Measurements from ENCODE around the gene FCHO1.
"Not testable (repeated sequence)": the region's sequence is repeated elsewhere in the genome, so short reads cannot be mapped to it uniquely, and the experiment has no call there.

FCHO1 gene

DNA sequence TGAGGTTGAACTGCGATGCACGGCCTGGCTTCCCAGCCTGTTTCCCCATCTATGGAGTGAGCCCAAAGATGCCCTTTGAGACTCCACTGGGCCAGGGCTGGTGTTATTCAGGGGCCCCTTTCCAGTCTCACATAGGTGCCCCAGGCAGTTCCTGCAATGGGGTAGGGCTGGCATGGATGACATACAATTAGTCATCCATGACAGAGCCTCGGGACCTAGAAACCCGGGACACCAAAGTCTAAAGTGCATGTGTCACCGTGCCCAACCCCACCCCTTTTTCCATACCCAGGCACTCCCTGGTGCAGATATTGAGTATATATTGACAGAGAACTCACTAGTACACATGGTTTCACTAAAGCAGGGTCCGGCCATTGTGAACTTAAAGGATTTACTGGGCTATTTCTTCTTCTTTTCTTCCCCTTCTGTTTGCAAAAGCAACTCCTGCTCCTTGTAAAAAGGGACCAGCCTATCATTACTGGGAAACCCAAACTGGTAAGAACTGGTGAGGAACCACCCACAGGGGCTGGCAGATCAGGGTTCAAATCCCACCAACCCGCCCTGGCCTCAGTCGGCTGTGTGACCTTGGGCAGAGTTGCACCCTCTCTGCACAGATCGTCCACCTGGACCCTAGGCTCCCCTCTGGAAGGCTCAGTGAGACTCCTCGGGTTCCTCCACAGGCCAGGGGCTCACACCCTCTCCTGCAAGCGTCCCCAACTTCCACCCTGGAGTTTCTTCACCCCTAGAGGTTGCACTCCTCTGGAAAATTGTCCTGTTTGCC, 46.3 kb downstream of the FCHO1 start:
- DNase-seq (ENCODE audit: low read depth): no peak
- no peak overlapping the region for H3K4me3 ChIP-seq (ENCODE audit: control insufficient read depth, low read depth, low read length)
- TF ChIP-seq, protein P1, sequence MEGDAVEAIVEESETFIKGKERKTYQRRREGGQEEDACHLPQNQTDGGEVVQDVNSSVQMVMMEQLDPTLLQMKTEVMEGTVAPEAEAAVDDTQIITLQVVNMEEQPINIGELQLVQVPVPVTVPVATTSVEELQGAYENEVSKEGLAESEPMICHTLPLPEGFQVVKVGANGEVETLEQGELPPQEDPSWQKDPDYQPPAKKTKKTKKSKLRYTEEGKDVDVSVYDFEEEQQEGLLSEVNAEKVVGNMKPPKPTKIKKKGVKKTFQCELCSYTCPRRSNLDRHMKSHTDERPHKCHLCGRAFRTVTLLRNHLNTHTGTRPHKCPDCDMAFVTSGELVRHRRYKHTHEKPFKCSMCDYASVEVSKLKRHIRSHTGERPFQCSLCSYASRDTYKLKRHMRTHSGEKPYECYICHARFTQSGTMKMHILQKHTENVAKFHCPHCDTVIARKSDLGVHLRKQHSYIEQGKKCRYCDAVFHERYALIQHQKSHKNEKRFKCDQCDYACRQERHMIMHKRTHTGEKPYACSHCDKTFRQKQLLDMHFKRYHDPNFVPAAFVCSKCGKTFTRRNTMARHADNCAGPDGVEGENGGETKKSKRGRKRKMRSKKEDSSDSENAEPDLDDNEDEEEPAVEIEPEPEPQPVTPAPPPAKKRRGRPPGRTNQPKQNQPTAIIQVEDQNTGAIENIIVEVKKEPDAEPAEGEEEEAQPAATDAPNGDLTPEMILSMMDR (IDR thresholded peaks at IDR 0.05; ENCODE audit: control insufficient read depth, insufficient read depth, low read depth, low read length, missing control alignments): no peak

DNA sequence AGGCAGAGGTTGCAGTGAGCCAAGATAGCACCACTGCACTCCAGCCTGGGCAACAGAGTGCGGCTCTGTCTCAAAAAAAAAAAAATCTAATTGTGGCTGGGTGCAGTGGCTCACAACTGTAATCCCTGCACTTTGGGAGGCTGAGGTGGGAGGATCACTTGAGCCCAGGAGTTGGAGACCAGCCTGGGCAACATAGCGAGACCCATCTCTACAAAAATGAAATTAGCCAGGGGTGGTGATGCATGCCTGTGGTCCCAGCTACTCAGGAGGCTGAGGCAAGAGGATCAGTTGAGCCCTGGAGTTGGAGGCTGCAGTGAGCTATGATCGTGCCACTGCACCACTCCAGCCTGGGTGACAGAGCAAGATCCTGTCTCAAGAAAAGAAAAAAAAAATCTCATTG, 47.3 kb downstream of the FCHO1 start:
- not testable (repeated sequence) for DNase-seq (ENCODE audit: low read depth); H3K4me3 ChIP-seq (ENCODE audit: control insufficient read depth, low read depth, low read length)

DNA sequence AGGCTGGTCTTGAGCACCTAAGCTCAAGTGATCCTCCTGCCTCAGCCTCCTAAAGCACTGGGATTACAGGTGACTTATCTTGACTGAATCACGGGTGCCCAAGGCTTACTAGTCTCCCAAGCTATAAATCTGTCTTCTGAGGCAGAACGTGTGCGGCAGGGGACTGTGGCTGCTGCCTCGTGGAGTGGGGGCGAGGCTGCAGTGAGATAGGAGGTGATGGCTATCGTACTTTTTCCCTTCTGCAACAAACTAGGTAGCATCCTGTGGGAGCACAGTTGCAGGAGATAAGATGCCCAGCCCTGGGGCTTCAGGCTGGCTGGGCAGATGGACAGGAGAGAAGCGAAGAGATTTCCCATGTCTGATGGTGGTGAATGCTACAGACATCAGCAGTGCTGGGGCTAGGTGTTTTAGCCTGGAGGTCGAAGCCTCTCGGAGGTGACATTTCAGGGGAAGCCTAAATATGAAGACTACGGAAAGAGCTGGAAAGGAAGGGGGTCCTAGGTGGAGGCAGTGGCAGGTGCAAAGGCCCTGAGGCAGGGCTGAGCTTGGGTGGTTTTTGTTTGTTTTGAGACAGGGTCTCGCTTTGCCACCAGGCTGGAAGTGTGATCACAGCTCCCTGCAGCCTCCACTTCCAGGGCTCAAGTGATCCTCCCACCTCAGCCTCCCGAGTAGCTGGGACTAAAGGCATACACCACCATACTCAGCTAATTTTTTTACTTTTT, 51.0 kb downstream of the FCHO1 start:
- no peak for DNase-seq (ENCODE audit: low read depth)
- TF ChIP-seq, protein P1 (IDR thresholded peaks at IDR 0.05; ENCODE audit: control insufficient read depth, insufficient read depth, low read depth, low read length, missing control alignments): no peak
- H3K4me3 ChIP-seq (ENCODE audit: control insufficient read depth, low read depth, low read length): no peak overlapping the region

DNA sequence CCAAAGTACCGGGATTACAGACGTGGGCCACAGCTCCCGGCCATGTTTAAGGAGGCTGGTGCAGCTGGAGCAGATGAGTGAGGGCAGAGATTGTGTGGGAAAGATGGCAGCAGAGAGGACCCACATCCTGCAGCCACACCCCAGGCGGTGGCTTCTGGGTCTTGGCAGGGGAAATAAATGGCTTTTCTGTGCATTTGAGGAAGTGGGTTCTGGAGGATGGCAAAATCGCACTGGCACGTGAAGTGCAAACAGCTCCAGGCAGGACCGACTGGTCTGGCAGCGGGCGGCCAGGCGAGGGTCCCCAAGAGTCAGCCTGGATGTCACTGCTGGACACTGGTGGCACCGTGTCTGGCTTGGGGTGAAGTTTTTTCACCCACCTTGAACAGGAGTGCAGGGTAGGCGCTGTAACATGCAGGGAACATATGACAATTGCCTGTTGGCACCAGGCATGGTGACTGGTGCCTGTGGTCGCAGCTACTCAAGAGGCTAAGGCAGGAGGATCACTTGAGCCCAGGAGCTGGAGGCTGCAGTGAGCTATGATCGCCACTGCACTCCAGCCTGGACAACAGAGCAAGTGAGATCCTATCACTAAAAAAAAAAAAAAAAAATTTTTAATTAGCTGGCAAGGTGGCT, 52.1 kb downstream of the FCHO1 start:
- TF ChIP-seq, protein P1 (IDR thresholded peaks at IDR 0.05; ENCODE audit: control insufficient read depth, insufficient read depth, low read depth, low read length, missing control alignments): no peak
- DNase-seq (ENCODE audit: low read depth): no peak
- no peak overlapping the region for H3K4me3 ChIP-seq (ENCODE audit: control insufficient read depth, low read depth, low read length)

DNA sequence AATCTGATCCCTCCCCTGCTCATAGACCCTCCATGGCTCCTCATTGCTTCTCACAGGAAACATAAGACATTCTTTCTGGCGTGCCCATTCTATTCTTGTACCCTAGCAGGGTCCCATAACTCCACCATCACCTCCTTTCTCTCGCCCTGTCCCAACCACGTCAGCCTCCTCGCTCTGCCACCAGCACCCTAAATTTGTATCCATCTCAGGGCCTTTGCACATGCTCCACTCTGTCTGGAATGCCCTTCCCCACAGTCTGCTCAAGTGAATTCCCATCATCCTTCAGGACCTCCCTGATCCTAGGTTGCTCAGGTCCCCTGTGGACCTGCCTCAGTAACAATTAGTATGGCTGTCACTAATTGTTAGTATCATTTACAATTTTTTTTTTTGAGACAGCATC, 54.1 kb downstream of the FCHO1 start:
- TF ChIP-seq, protein P1 (IDR thresholded peaks at IDR 0.05; ENCODE audit: control insufficient read depth, insufficient read depth, low read depth, low read length, missing control alignments): no peak
- H3K4me3 ChIP-seq (ENCODE audit: control insufficient read depth, low read depth, low read length): no peak overlapping the region
- no peak for DNase-seq (ENCODE audit: low read depth)

DNA sequence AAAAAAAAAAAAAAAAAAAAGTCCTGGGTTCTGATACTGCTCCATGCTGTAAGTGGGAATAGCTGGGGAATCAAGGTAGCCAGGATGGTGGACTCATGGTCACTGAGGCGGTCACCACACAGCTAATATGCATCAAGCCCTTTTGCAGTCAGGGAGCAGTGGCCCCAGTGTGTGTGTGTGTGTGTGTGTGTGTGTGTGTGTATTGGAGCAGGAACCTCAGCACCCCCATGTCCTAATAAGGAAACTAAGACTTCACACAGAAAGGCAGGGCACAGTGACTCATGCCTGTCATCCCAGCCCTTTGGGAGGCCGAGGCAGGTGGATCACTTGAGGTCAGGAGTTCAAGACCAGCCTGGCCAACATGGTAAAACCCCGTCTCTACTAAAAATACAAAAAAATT, 55.7 kb downstream of the FCHO1 start:
- TF ChIP-seq, protein P1 (IDR thresholded peaks at IDR 0.05; ENCODE audit: control insufficient read depth, insufficient read depth, low read depth, low read length, missing control alignments): no peak
- DNase-seq (ENCODE audit: low read depth): no peak
- H3K4me3 ChIP-seq (ENCODE audit: control insufficient read depth, low read depth, low read length): no peak overlapping the region

All from AG09309 (cell line).